GM18868 (cell line): ENCODE results near the gene P3H4.
"Not testable (repeated sequence)": the region's sequence is repeated elsewhere in the genome, so short reads cannot be mapped to it uniquely, and the experiment has no call there.

Source experiments
- ATAC-seq: cut with Tn5 transposase; IDR thresholded peaks from one replicate; pipeline ENCODE4 v1.9.1; 2021; ENCODE audit warnings: mild to moderate bottlenecking, moderate library complexity; ENCODE audit not compliant: unreplicated experiment

Gene P3H4

GRCh38 chr17:41794540-41794975 lies 17.2 kb downstream of the P3H4 start:
- ATAC-seq = no peak

- no peak for ATAC-seq
These were observed 17.8 kb downstream of the P3H4 start for GRCh38 chr17:41793784-41794539.

DNA sequence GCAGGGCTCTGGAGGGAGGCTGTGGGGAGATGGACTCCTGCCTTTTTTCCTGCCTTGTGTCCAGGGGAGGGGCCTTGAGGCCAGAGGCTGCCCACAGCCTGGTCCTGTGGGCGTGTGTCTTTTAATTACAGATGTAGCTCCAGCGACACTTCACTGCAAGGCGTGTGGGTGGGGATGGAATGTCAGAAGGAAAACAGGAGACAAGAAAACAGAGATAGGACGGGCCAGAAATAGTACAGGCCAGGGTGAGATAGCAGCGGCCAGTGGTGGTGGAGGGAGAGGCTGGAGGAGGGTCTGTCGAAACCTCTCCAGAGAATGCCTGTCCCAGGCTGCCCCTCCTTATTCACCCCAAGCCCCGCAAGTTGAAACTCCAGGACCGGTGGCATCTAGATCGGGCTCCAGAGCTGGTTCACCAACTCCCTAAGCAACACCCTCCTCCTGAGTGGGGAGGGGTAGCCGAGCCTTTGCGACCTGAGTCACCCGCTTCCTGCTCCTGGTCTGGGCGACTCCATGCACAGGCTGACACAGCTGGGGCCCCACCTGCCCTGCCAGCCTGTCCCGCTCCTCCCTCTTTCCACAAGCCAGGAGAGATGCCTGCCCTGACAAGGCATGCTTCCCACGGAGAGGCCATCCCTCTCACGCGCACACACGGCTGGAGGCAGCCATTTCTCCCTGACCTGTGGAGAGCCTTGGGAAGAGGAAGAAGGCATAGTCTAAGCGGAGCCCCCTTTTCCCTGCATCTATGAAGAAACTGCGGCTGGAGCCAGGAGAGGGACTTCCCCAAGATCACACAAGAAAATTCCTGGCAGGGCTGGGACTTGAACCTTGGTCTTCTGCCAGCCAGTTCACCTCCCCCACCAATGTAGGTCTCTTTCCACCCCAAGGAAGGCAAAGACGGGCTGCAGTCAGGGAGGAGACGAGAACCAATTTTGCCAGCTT lies 18.6 kb downstream of the P3H4 start:
- no peak for ATAC-seq

GRCh38 chr17:41787021-41787418 lies 24.7 kb downstream of the P3H4 start:
- ATAC-seq = no peak

DNA sequence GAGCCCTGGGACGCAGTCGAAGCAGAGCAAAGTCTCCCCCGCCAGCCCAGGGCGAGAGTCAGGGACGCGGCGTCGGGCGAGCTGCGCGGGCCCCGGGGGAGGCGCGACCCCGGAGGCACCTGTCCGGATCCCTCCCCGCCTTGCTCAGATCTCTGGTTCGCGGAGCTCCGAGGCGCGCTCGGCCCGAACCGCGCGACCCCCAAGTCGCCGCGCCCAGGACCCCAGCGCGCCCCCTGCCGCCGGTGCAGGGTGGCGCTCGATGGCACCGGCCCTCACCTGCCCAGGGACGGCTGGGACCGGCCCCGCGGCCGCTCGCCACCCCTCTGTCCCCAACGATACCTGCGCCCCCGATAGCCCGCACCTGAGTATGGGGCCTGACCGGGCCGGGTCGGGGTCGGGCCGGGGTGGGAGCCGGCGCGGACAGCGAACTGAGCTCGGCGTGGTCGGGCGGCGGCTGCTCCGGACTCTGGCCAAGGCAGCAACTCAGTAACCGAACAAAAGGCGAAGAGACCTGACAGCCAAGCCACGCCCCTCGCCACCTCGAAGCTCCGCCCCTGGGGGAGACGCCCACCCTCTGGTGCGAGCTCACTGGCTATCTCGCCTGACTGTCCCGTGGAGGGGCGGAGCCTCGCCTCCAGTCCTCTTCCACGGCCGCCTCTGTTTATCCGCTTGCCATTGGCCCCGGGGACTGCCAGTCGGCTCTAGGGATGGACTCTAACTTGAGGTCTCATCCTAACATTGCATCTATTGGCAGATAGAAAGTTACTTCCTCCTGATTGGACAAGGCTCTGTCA lies 25.3 kb downstream of the P3H4 start, which contains the start of gene JUP:
Gene JUP, minus strand, starts transcription at position 485 of the 794 bp plus-strand sequence. CDS start 14,857 bp downstream, outside the sequence.
- ATAC-seq = peak; percentile 86

DNA sequence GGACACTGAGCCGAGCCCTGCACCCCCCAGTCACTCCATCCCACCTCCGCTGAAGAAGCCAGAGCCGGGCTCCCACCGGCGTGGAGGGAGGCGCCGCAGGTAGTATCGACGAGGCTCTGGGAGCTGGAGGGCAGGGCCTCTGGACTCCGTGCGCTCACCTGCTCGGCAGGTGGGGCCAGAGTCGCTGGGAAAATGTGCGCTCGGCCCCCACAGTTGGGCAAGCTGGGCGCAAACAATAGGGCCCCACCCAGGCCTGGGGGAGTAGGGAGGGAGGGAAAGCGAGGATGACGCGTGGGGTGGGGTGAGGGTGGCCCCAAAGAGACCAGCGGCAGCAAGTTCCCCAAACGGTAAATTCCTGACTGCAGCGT lies 25.9 kb downstream of the P3H4 start:
- ATAC-seq = no peak

- no peak for ATAC-seq
These were observed 26.5 kb downstream of the P3H4 start for GRCh38 chr17:41785091-41785858.

DNA sequence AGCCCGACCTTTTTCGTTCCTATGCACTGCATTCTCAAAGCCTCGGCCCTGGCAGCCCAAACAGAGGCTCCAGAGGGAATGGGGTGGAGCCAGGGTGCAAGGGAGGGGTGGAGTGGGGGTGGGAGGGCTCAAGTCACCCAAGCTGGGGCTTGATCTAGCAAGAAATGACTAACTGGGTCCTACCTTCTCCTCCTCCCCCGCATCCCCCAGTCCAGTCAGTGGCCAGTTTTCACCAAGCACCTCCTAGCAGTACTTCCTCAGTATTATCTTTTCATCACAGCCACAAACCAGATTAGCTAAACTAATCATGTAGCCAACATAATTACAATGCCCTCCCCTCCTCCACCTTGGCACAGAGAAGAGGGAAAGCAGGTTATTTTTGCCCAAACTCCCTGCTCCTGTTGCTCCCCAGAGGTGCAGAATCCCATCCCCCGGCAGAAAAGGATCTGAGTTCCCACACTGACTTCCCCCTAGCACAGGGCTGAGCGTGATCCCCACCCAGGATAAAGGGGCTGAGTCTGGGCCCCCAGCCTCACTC lies 27.5 kb downstream of the P3H4 start:
- ATAC-seq = no peak

- ATAC-seq = no peak
These were observed 29.6 kb downstream of the P3H4 start for GRCh38 chr17:41782142-41782541.

GRCh38 chr17:41781404-41782110 lies 30.2 kb downstream of the P3H4 start:
- ATAC-seq = no peak

DNA sequence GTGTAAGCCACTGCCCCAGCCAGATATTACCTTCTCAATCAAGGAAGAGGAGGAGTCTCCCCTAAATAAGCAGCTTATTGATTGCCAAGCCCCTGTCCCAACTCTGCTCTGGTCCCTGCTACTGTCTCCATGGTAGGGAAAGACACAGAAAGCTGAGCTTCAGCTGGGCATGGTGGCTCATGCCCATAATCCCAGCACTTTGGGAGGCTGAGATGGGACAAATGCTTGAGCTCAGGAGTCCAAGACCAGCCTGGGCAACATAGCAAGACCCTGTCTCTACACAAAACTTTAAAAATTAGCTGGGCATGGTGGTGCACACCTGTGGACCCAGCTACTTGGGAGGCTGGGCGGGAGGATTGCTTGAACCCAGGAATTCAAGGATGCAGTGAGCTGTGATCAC lies 31.8 kb downstream of the P3H4 start:
- ATAC-seq = no peak

DNA sequence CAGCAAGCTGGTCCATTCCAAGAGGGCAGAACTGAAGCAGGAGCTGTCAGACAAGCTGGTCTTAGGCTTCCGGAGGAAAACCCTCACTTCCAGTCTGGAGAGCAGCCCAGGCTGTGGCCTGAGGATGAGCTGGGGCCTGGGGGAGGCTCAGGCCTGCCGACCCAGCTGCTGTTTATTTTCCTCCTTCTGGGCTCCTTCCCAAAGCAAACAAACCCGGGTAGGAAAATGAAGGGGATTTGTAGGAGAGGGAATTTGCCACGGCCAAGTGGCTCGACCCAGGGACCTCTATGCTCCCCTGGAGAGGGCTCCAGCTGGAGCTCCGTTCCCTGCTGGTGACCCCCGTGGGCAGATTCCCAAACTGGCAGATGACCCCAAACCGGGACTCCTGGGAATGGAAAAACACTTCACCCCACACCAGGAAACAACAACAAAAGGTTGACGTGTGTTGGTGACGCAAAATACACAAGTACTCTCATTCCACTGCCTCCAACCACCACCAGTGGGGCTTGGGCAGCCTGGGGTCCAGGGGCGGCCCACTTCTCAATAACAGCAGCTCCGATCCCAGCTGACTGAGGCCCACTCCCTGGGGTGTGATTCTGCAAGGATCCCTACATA lies 34.1 kb downstream of the P3H4 start:
- ATAC-seq = no peak

DNA sequence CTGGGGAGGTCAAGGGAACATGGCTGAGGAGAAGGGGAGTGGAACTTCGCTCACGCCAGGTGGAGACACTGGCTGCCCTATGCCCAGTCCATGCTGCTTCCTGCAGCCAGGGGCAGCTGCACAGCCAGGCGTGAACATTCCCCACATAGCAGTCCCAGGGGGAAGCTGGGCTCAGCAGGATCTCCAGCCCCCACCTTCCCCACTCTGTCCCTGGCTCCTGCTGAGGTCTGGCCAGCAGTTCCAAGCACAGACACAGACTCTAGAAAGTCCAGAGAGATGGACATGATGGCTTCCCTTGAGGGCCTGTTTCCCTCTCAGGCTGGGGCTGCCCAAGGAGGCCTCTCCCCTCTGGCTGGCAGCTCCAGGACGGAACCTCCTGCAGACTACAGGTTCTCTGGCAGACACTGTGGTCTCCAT lies 34.6 kb downstream of the P3H4 start:
- ATAC-seq = no peak

DNA sequence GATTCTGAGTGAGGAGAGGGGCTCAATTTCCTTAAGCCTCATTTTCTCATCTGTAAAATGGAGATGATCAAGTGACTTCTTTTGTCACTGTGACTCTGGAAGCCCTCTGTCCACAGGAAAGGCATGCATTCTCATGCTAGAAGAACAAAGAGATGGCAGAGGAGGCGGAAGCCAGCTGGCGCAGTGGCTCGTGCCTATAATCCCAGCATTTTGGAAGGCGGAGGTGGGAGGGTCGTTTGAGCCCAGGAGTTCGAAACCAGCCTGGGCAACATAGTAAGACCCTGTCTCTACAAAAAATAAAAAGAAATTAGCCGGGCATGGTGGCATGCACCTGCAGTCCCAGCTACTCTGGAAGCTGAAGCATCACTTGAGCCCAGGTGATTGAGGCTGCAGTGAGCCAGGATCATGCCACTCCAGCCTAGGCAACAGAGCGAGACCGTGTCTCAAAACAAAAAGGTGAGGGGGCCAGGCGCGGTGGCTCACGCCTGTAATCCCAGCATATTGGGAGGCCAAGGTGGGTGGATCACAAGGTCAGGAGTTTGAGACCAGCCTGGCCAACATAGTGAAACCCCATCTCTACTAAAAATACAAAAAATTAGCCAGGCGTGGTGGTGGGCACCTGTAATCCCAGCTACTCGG lies 35.4 kb downstream of the P3H4 start:
- not testable (repeated sequence) for ATAC-seq

- no peak for ATAC-seq
These were observed 36.1 kb downstream of the P3H4 start for GRCh38 chr17:41775394-41776226.

DNA sequence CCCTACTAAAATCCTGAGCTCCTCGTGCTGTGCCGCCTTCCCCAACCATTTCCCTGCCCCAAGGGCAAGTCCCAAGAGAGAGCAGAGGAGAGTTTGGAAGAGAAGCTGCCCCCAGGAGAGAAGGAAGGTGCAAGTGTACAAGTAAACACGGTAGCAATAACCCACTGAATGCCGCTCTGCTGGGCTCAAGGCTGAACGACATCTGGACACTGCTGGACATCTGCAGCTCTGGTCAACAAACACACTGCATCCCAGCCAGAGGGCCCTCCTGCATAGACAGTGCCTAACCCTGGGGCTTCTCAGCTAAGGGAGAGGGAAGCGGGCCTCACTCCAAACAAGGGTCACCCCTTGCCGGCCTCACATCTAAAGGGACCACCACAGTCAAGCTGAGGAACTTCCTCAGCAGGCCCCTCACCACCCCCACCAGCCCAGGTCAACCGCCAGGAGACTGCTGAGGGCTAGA lies 38.0 kb downstream of the P3H4 start:
- no peak for ATAC-seq

- no peak for ATAC-seq
These were observed 38.6 kb downstream of the P3H4 start for GRCh38 chr17:41773190-41773588.
